HG02870 (cell line): Measurements from ENCODE around the gene KCND2.

Experiments
- ATAC-seq: cut with Tn5 transposase; IDR thresholded peaks from one replicate; pipeline ENCODE4 v1.9.1; 2021; ENCODE audit warnings: mild to moderate bottlenecking, moderate library complexity; ENCODE audit not compliant: unreplicated experiment

Gene KCND2

GRCh38 chr7:120582916-120583315, 309.9 kb downstream of the KCND2 start:
- no peak for ATAC-seq

GRCh38 chr7:120583899-120584586, 311.1 kb downstream of the KCND2 start:
- no peak for ATAC-seq

- no peak for ATAC-seq
Measured at GRCh38 chr7:120586571-120586970, 313.6 kb downstream of the KCND2 start.

- ATAC-seq = no peak
Measured at GRCh38 chr7:120587243-120587642, 314.3 kb downstream of the KCND2 start.

GRCh38 chr7:120588416-120588815, 315.4 kb downstream of the KCND2 start:
- ATAC-seq = no peak

- no peak for ATAC-seq
Measured at GRCh38 chr7:120588862-120589261, 315.9 kb downstream of the KCND2 start.

GRCh38 chr7:120600607-120601006, 327.6 kb downstream of the KCND2 start:
- no peak for ATAC-seq

- no peak for ATAC-seq
Measured at GRCh38 chr7:120603366-120603765, 330.4 kb downstream of the KCND2 start.

GRCh38 chr7:120609136-120609753, 336.3 kb downstream of the KCND2 start:
- ATAC-seq = no peak

GRCh38 chr7:120611975-120612374, 339.0 kb downstream of the KCND2 start:
- ATAC-seq = no peak

- peak; percentile 82 for ATAC-seq
Measured at GRCh38 chr7:120615703-120616102, 342.7 kb downstream of the KCND2 start.

- no peak for ATAC-seq
Measured at GRCh38 chr7:120617275-120617674, 344.3 kb downstream of the KCND2 start.

GRCh38 chr7:120628251-120628650, 355.3 kb downstream of the KCND2 start:
- ATAC-seq = no peak

GRCh38 chr7:120639884-120640283, 366.9 kb downstream of the KCND2 start:
- ATAC-seq = no peak

- no peak for ATAC-seq
Measured at GRCh38 chr7:120645966-120646365, 373.0 kb downstream of the KCND2 start.

- ATAC-seq = no peak
Measured at GRCh38 chr7:120654241-120654640, 381.3 kb downstream of the KCND2 start.

- ATAC-seq = no peak
Measured at GRCh38 chr7:120658516-120658915, 385.5 kb downstream of the KCND2 start.

GRCh38 chr7:120662291-120662690, 389.3 kb downstream of the KCND2 start:
- ATAC-seq = no peak

GRCh38 chr7:120665068-120665467, 392.1 kb downstream of the KCND2 start:
- no peak for ATAC-seq

- no peak for ATAC-seq
Measured at GRCh38 chr7:120675076-120675475, 402.1 kb downstream of the KCND2 start.

GRCh38 chr7:120677535-120677934, 404.6 kb downstream of the KCND2 start:
- no peak for ATAC-seq

- no peak for ATAC-seq
Measured at GRCh38 chr7:120680985-120681384, 408.0 kb downstream of the KCND2 start.

- ATAC-seq = no peak
Measured at GRCh38 chr7:120684463-120684862, 411.5 kb downstream of the KCND2 start.
